ENCODE results near the gene ADTRP. TPM values are rescaled to one million over a fixed set of nuclear protein-coding genes. Genes with fewer than 3 reads are reported as not detected.

ADTRP gene
- total RNA-seq, 2 experiments from 2014 or later = 24.1 to 26.1 TPM

- intact Hi-C loops (cut with micrococcal nuclease) = loop anchor here (2.0 kb wide), 1 partner anchor 17 kb away; no protein-coding TSS in a partner anchor
- Mint-ChIP-seq H3K27ac (no peak overlapping the region), H3K4me3 (no peak overlapping the region), H3K36me3 (no peaks in the 10 kb centered on the region), H3K27me3 (peaks cover 10% of the 10 kb centered on the region), H3K4me1 (ENCODE audit: low read depth) (peaks cover 10% of the 10 kb centered on the region), H3K9me3 (no peaks in the 10 kb centered on the region)
- no peak for DNase-seq
- ChIA-PET CTCF (interaction anchor here (0.8 to 1.0 kb wide), 2 partner anchors 36 to 51 kb away, joined by 3 read pairs; no protein-coding TSS in a partner anchor), POLR2A (no interaction called here)
Observed at GRCh38 chr6:11783524-11784064, 5.0 kb upstream of the ADTRP start.

- DNase-seq = no peak
- Mint-ChIP-seq H3K9me3 (no peaks in the 10 kb centered on the region), H3K4me1 (ENCODE audit: low read depth) (peaks cover 10% of the 10 kb centered on the region), H3K4me3 (no peak overlapping the region), H3K36me3 (no peaks in the 10 kb centered on the region), H3K27ac (no peak overlapping the region), H3K27me3 (peaks cover 10% of the 10 kb centered on the region)
- ChIA-PET POLR2A (no interaction called here), CTCF (interaction anchor here (0.8 to 1.0 kb wide), 2 partner anchors 37 to 50 kb away, joined by 3 read pairs; no protein-coding TSS in a partner anchor)
- intact Hi-C loops (cut with micrococcal nuclease) = no loop called here
Observed at GRCh38 chr6:11782524-11782923, 3.9 kb upstream of the ADTRP start.

GRCh38 chr6:11780097-11780428 is 1.5 kb upstream of the ADTRP start:
- intact Hi-C loops (cut with micrococcal nuclease) = no loop called here
- H3K4me1 Mint-ChIP-seq (ENCODE audit: low read depth) = peaks cover 2% of the 10 kb centered on the region
- ChIA-PET POLR2A (no interaction called here), CTCF (no interaction called here)
- H3K9me3 Mint-ChIP-seq = no peaks in the 10 kb centered on the region
- H3K27me3 Mint-ChIP-seq = peaks cover 10% of the 10 kb centered on the region
- H3K36me3 Mint-ChIP-seq = no peaks in the 10 kb centered on the region
- H3K27ac Mint-ChIP-seq = no peak overlapping the region
- H3K4me3 Mint-ChIP-seq = no peak overlapping the region
- DNase-seq = no peak

- Mint-ChIP-seq H3K27ac (no peak overlapping the region), H3K36me3 (no peaks in the 10 kb centered on the region), H3K4me3 (no peak overlapping the region), H3K4me1 (ENCODE audit: low read depth) (peaks cover under 1% of the 10 kb centered on the region), H3K9me3 (no peaks in the 10 kb centered on the region), H3K27me3 (peaks cover 10% of the 10 kb centered on the region)
- POLR2A ChIA-PET = no interaction called here
- intact Hi-C loops (cut with micrococcal nuclease) = no loop called here
- CTCF ChIA-PET = no interaction called here
- DNase-seq = no peak
Observed at GRCh38 chr6:11779329-11780096, 910 bp upstream of the ADTRP start.

- H3K27me3 Mint-ChIP-seq = peaks cover 3% of the 10 kb centered on the region
- no peaks in the 10 kb centered on the region for H3K36me3 Mint-ChIP-seq
- CTCF ChIA-PET = no interaction called here
- no peaks in the 10 kb centered on the region for H3K9me3 Mint-ChIP-seq
- POLR2A ChIA-PET = no interaction called here
- intact Hi-C loops (cut with micrococcal nuclease) = no loop called here
- no peaks in the 10 kb centered on the region for H3K4me1 Mint-ChIP-seq (ENCODE audit: low read depth)
- no peak overlapping the region for H3K27ac Mint-ChIP-seq
- DNase-seq = no peak
- H3K4me3 Mint-ChIP-seq = no peak overlapping the region
Observed at GRCh38 chr6:11778036-11778435, 567 bp downstream of the ADTRP start.

GRCh38 chr6:11775791-11776409 is 2.7 kb downstream of the ADTRP start:
- Mint-ChIP-seq H3K9me3 (no peaks in the 10 kb centered on the region), H3K27me3 (no peaks in the 10 kb centered on the region), H3K27ac (no peak overlapping the region), H3K4me3 (no peak overlapping the region), H3K36me3 (no peaks in the 10 kb centered on the region), H3K4me1 (ENCODE audit: low read depth) (peaks cover 5% of the 10 kb centered on the region)
- CTCF ChIA-PET = no interaction called here
- no peak for DNase-seq
- intact Hi-C loops (cut with micrococcal nuclease) = no loop called here
- POLR2A ChIA-PET = no interaction called here

- intact Hi-C loops (cut with micrococcal nuclease) = no loop called here
- no peaks in the 10 kb centered on the region for H3K27me3 Mint-ChIP-seq
- POLR2A ChIA-PET = no interaction called here
- H3K4me1 Mint-ChIP-seq (ENCODE audit: low read depth) = peaks cover 5% of the 10 kb centered on the region
- no peak for DNase-seq
- no peak overlapping the region for H3K27ac Mint-ChIP-seq
- CTCF ChIA-PET = interaction anchor here (0.9 kb wide), 1 partner anchor 173 kb away, joined by 4 read pairs; no protein-coding TSS in a partner anchor
- H3K36me3 Mint-ChIP-seq = no peaks in the 10 kb centered on the region
- H3K9me3 Mint-ChIP-seq = no peaks in the 10 kb centered on the region
- H3K4me3 Mint-ChIP-seq = no peak overlapping the region
Observed at GRCh38 chr6:11774426-11774825, 4.2 kb downstream of the ADTRP start.

GRCh38 chr6:11773581-11773980 is 5.0 kb downstream of the ADTRP start:
- no peaks in the 10 kb centered on the region for H3K36me3 Mint-ChIP-seq
- ChIA-PET POLR2A (no interaction called here), CTCF (interaction anchor here (0.9 to 1.3 kb wide), 2 partner anchors 12 to 174 kb away, joined by 3 to 4 read pairs; no protein-coding TSS in a partner anchor)
- peaks cover 10% of the 10 kb centered on the region for H3K4me1 Mint-ChIP-seq (ENCODE audit: low read depth)
- intact Hi-C loops (cut with micrococcal nuclease) = no loop called here
- no peak overlapping the region for H3K4me3 Mint-ChIP-seq
- no peak for DNase-seq
- no peak overlapping the region for H3K27ac Mint-ChIP-seq
- H3K27me3 Mint-ChIP-seq = peaks cover 3% of the 10 kb centered on the region
- H3K9me3 Mint-ChIP-seq = no peaks in the 10 kb centered on the region

- CTCF ChIA-PET = interaction anchor here (1.3 kb wide), 1 partner anchor 13 kb away, joined by 3 read pairs; no protein-coding TSS in a partner anchor
- H3K36me3 Mint-ChIP-seq = no peaks in the 10 kb centered on the region
- no peak overlapping the region for H3K4me3 Mint-ChIP-seq
- POLR2A ChIA-PET = no interaction called here
- intact Hi-C loops (cut with micrococcal nuclease) = no loop called here
- no peaks in the 10 kb centered on the region for H3K9me3 Mint-ChIP-seq
- DNase-seq = no peak
- peaks cover 14% of the 10 kb centered on the region for H3K4me1 Mint-ChIP-seq (ENCODE audit: low read depth)
- peaks cover 6% of the 10 kb centered on the region for H3K27me3 Mint-ChIP-seq
- H3K27ac Mint-ChIP-seq = no peak overlapping the region
Observed at GRCh38 chr6:11773013-11773412, 5.6 kb downstream of the ADTRP start.

GRCh38 chr6:11772109-11772825 is 6.3 kb downstream of the ADTRP start:
- Mint-ChIP-seq H3K4me3 (no peak overlapping the region), H3K9me3 (no peaks in the 10 kb centered on the region), H3K4me1 (ENCODE audit: low read depth) (peaks cover 21% of the 10 kb centered on the region), H3K36me3 (no peaks in the 10 kb centered on the region), H3K27me3 (peaks cover 6% of the 10 kb centered on the region), H3K27ac (no peak overlapping the region)
- DNase-seq = peak; percentile 30
- CTCF ChIA-PET = interaction anchor here (0.7 kb wide), 1 partner anchor 220 kb away, joined by 3 read pairs; no protein-coding TSS in a partner anchor
- POLR2A ChIA-PET = interaction anchor here (1.3 to 1.4 kb wide), 2 partner anchors 40 to 61 kb away, joined by 3 to 4 read pairs; no protein-coding TSS in a partner anchor
- intact Hi-C loops (cut with micrococcal nuclease) = no loop called here

- Mint-ChIP-seq H3K4me3 (no peak overlapping the region), H3K36me3 (no peaks in the 10 kb centered on the region), H3K9me3 (no peaks in the 10 kb centered on the region), H3K4me1 (ENCODE audit: low read depth) (peaks cover 26% of the 10 kb centered on the region), H3K27me3 (peaks cover 6% of the 10 kb centered on the region), H3K27ac (no peak overlapping the region)
- POLR2A ChIA-PET = interaction anchor here (1.3 to 1.4 kb wide), 2 partner anchors 40 to 60 kb away, joined by 3 to 4 read pairs; no protein-coding TSS in a partner anchor
- intact Hi-C loops (cut with micrococcal nuclease) = no loop called here
- CTCF ChIA-PET = no interaction called here
- no peak for DNase-seq
Observed at GRCh38 chr6:11771473-11772048, 7.0 kb downstream of the ADTRP start.

All from activated CD4-positive, alpha-beta memory T cell treated with anti-CD3 and anti-CD28 coated beads for 36 hours (primary cell).